ENCODE results near the gene SOX15.

The SOX15 gene

DNA sequence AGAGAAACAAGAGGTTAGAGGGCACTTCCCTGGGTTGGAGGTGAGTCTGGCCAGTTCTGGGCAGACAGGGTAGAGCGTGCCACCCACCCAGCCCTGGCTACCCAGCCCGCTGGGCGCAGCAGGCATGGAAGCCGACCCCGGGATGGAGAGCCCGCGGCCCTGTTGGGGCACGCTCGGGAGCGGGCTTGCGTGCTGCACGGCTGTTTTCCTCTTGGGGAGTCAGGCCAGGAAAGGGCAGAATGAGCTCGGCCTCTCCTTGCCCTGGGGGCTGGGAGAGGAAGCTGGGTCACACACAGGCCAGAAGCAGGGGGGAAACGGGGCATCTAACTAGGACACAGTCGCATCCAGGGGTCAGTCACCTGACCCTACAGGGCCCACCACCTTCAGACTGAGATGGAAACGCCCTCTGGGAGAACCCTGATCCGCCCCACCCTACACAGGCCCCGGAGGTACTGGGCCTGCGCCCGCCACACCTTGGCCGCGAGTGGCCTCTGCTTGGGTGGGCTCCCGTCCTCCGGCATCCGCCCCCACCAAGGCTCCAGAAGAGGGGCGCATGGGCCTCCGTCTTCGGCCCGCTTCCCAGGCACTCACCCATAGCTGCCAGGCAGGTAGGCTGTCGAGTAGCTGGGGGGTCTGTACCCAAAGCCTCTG is 1.2 kb downstream of the SOX15 start:
- DNase-seq (ENCODE audit: insufficient read length, low spot score) (no peak), FAIRE-seq (no peak)
- no peak for TF ChIP-seq TAF1 (IDR thresholded peaks at IDR 0.05; ENCODE audit: low read depth, low read length)

DNA sequence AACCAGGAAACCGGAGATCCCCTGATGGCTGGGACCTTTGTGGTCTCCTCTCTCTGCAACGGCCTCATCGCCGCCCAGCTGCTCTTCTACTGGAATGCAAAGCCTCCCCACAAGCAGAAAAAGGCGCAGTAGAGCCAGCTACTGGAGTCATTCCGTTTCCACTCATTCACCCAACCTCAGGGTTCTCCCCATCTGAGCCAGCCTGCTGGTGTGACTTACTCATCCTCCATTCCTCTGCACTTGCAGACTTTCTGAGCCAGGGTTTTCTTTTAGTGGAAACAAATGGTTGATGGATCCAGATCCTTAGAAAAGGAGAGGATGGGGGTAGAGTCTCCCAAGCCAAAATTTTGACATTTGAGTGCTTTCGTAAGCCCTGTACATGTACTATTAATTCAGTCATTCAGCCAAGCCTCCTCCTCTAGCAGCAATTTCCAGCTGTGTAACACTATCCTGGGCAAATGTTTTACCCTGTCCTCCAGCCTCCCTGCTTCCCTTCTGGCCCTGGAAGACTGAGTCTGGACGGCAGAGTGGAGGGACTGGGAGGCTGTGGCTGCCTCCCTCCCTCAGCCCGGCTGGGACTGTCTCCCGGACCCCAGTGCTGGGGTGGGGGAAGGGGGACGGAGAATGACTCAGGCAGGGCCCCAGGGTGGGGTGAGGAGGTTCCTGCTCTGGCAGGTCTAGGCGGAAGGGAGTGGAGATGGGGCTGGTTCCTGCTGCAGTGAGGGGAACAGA is 2.3 kb downstream of the SOX15 start:
- FAIRE-seq (no peak), DNase-seq (ENCODE audit: insufficient read length, low spot score) (no peak)
- no peak for TF ChIP-seq SPI1 (IDR thresholded peaks at IDR 0.05; ENCODE audit: low read depth, low read length)

DNA sequence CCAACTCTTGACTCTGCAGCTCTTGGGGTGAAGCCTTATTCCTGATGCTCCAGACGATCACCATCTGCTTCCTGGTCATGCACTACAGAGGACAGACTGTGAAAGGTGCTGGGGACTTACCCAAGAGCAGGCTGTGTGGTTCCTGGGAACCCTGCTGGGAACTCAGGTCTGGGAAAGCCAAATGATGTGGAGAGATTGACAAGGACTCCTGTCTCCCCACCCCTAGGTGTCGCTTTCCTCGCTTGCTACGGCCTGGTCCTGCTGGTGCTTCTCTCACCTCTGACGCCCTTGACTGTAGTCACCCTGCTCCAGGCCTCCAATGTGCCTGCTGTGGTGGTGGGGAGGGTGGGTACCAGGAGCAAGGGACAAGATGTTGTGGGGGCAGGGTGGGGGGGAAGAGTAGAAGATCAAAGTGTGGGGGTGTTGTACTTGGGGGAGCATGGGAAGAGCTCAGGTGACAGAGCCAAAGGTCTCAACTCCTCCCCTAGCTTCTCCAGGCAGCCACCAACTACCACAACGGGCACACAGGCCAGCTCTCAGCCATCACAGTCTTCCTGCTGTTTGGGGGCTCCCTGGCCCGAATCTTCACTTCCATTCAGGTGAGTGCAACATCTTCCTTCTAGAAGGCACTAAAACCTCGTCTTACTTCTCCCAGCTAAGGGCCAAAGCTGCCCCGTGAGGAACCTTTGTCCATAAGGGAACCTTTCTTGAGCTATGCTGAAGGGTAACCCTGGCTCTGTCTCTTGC is 3.0 kb downstream of the SOX15 start:
- no peak for TF ChIP-seq POLR2AphosphoS5 (IDR thresholded peaks at IDR 0.05; ENCODE audit: low read depth, low read length)
- no peak for TF ChIP-seq TAF1 (IDR thresholded peaks at IDR 0.05; ENCODE audit: low read depth, low read length)
- TF ChIP-seq POU2F2 (IDR thresholded peaks at IDR 0.05; ENCODE audit: low read depth, low read length) = no peak
- TF ChIP-seq PAX5 (IDR thresholded peaks at IDR 0.05; ENCODE audit: insufficient read depth, low read length, severe bottlenecking) = no peak
- TF ChIP-seq POLR2A (IDR thresholded peaks at IDR 0.05; ENCODE audit: low read depth, low read length) = no peak
- TF ChIP-seq SPI1 (IDR thresholded peaks at IDR 0.05; ENCODE audit: low read depth, low read length) = no peak
- FAIRE-seq (no peak), DNase-seq (ENCODE audit: insufficient read length, low spot score) (no peak)

GRCh38 chr17:7583253-7584109 is 6.4 kb downstream of the SOX15 start, which contains the start of gene MPDU1:
Gene MPDU1, plus strand, starts transcription at chr17:7583852. Its CDS starts 11 bp downstream, at chr17:7583863.
- DNase-seq (ENCODE audit: insufficient read length, low spot score) (peak; percentile 82), FAIRE-seq (peak; percentile 97)
- TF ChIP-seq POU2F2 (IDR thresholded peaks at IDR 0.05; ENCODE audit: low read depth, low read length) (peak; percentile 64; the same call in 1 of the 2 replicates), SPI1 (IDR thresholded peaks at IDR 0.05; ENCODE audit: low read depth, low read length) (no peak), POLR2A (IDR thresholded peaks at IDR 0.05; ENCODE audit: low read depth, low read length) (peak; percentile 96), POLR2AphosphoS5 (IDR thresholded peaks at IDR 0.05; ENCODE audit: low read depth, low read length) (peak; percentile 96), PAX5 (IDR thresholded peaks at IDR 0.05; ENCODE audit: insufficient read depth, low read length, severe bottlenecking) (no peak), TAF1 (IDR thresholded peaks at IDR 0.05; ENCODE audit: low read depth, low read length) (peak; percentile 97)

DNA sequence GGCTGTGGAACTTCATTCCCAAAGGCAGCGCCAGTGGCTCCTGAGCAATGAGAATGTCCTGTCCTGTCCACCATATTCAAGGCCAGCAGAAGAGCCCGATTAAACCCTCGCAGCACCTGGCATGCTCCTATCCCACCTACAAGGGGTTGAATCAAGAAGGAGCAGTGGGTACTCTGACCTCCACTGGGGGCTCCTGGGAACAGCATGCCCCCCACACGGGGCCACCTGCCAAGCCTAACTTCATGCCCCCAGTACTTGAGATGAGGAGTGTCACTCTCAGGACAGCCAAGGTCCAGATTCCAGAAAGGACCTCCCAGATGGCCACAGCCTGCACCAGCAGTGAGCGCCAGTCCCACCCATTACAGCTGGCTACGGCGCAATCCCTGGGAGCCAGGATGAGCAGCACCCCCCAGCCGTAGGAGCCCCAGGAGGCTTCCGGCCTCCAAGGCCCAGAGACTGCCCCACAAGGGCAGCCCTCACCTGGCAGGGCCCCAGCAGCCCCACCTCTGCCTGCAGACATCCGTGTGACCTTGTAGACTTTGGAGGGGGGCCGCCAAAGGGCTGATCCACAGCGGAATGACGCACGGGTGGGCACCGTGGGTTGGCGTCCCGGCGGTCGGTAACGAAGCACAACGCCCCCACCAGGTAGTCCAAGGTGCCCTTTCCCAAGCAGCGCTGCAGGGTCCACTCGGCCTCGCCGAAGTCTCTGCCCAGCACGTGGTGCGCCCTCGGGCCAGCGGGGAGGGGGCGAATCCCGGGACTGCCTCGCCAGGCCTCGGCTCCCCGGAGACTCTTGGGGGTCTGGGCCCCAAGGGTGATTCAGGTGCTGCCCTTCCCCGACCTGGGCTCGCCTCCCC is 7.3 kb downstream of the SOX15 start:
- no peak for FAIRE-seq
- TF ChIP-seq POU2F2 (IDR thresholded peaks at IDR 0.05; ENCODE audit: low read depth, low read length) = no peak
- no peak for TF ChIP-seq POLR2AphosphoS5 (IDR thresholded peaks at IDR 0.05; ENCODE audit: low read depth, low read length)
- TF ChIP-seq PAX5 (IDR thresholded peaks at IDR 0.05; ENCODE audit: insufficient read depth, low read length, severe bottlenecking) = no peak
- no peak for TF ChIP-seq POLR2A (IDR thresholded peaks at IDR 0.05; ENCODE audit: low read depth, low read length)
- TF ChIP-seq SPI1 (IDR thresholded peaks at IDR 0.05; ENCODE audit: low read depth, low read length) = no peak
- no peak for TF ChIP-seq TAF1 (IDR thresholded peaks at IDR 0.05; ENCODE audit: low read depth, low read length)
- DNase-seq (ENCODE audit: insufficient read length, low spot score) = no peak

GRCh38 chr17:7580604-7581575 is 9.0 kb downstream of the SOX15 start:
- no peak for TF ChIP-seq TAF1 (IDR thresholded peaks at IDR 0.05; ENCODE audit: low read depth, low read length)
- peak; percentile 51; the same call in 1 of the 2 replicates for TF ChIP-seq POLR2A (IDR thresholded peaks at IDR 0.05; ENCODE audit: low read depth, low read length)
- no peak for DNase-seq (ENCODE audit: insufficient read length, low spot score)
- no peak for FAIRE-seq

GRCh38 chr17:7579834-7580603 is 9.9 kb downstream of the SOX15 start:
- TF ChIP-seq POLR2A (IDR thresholded peaks at IDR 0.05; ENCODE audit: low read depth, low read length) = peak; percentile 63; the same call in 1 of the 2 replicates
- peak; percentile 78 for TF ChIP-seq POLR2AphosphoS5 (IDR thresholded peaks at IDR 0.05; ENCODE audit: low read depth, low read length)
- no peak; the same call in 1 of the 2 replicates for TF ChIP-seq POU2F2 (IDR thresholded peaks at IDR 0.05; ENCODE audit: low read depth, low read length)
- TF ChIP-seq SPI1 (IDR thresholded peaks at IDR 0.05; ENCODE audit: low read depth, low read length) = no peak
- FAIRE-seq = no peak
- no peak for DNase-seq (ENCODE audit: insufficient read length, low spot score)
